DMS153 treated with DMSO at 0.1 percent for 48 hours (cell line): ENCODE measurements around the gene CELF2.

Experiments used
- DNase-seq: peaks from one replicate; lab custom pipeline; 2025; ENCODE audit not compliant: unreplicated experiment; lab: John Stamatoyannopoulos, UW

Gene CELF2

DNA sequence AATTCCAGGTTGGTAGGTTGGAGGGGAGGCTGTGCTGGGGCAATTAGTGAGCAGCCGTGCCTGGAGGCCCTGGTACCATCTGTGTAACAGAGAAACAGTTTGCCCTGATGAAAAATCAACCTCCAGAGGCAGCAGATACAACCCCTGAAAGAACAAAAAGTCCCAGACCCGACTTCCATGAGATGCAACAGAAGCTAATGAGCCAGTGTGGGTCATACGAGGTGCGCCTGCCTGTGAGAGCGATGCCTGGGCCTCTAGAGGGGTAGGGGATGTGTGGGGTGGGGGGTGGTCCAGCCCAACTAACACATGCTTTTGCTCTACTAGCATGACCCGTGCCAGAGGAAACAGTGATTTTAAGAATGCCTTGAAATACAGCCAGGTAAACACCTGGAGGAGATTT lies 39.3 kb downstream of the CELF2 start:
- no peak for DNase-seq

DNA sequence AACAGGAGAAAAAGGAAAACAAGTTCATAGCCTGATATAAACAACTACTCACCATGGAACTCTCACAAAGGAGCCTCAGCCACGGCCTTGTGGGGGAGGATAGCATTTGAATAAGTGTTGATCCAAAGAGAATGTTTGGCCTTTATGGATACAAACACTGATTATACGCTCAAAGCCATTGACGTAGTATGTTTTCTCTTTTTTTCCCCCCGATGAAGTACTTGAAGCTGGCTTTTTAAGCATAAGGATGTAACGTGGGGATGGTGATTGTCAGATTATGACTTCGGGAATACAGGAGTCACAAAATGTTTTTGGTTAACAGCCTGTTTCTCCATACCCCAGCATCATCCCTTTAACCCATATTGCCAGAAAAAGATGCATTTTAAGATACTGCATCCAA lies 39.8 kb downstream of the CELF2 start:
- DNase-seq, result no peak

DNA sequence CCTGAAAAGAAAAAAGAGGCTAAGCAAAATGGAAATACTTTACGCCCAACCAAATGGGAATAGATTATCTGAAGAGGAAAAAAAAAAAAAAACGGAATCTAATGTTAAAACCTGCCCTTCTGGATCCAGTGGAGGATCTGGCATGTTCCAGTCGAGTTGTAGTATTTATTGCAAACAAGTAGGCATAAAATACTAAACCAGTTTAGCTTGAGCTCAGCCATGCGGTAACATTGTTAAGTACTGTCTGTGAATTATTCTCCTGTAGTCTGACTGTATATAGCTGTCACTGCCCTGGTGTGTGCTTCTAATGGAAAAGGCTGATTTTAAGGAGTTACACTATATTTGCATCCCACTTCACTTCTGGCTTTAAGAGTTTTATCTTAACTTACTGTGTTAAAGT lies 40.3 kb downstream of the CELF2 start:
- no peak for DNase-seq

DNA sequence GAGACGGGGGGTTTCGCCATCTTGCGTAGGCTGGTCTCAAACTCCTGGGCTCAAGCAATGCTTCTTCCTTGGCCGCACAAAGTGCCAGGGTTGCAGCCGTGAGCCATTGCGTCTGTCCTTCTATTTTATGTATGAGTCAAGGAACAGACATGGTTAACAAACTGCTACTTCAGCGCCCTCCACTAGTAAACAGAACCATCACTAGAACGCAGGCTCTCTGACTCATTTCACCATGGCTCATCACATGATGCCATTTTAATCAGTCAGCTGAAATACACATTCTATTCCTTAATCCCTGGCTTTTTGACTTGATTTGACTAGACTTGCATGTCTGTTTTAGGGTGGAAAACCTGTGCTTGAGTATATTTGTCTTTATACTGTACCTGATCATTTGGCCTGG lies 41.3 kb downstream of the CELF2 start:
- DNase-seq, result no peak

DNA sequence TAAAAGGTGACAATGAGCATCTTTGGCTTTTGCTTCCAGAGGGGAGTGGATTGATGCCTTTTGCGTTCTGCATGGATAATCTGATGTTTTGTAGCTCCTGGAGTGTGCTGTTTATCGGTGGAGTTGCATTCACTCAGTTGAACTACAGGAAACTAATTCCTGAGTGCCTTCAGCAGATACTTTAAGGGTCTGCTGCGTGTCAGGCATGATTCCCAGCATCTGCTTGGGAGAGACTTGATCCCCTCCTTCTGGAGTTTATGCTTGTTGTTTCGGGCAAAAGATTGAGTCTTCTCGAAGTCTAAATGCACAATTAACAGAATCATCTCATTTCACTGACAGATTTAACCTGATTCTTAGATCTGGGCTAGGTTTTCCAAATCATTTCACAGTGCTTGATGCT lies 46.2 kb downstream of the CELF2 start:
- no peak for DNase-seq

DNA sequence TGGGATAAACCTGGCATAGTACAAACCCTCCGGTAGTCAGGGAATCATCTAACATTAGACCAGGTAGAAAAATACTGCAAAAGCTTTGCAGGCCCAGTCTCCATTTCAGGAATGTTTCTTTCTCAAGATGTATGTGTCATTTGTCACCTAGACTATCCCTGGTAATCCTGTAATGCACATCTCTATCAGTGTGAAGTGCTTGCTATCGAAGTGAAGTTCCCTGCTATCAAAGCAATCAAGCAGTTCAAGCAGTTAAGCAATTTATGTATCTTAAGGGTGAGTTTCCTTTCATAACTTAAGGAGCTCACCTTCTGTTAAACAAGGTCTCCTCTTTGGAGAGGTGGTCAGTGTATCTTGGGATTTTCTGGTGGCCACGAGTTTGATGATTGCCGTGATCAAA lies 47.2 kb downstream of the CELF2 start:
- DNase-seq, result no peak

DNA sequence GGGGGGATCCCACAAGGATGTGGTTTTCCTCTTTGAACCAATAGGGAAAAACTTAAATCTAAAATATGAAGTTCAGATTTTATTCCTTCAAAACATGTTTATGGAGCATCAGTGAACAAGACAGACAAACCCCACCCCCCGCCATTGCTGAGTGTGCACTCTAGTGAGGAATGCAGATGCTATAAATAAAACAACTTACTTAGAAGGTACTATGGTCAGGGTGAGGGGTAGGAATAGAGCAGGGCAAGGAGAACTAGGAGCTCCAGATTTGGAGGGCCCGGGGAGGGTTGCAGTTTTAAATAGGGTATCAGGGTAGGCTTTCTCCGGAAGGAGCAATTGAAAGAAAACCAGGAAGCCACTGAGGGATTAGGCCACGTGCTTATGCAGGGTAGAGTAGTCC lies 47.9 kb downstream of the CELF2 start:
- no peak for DNase-seq

DNA sequence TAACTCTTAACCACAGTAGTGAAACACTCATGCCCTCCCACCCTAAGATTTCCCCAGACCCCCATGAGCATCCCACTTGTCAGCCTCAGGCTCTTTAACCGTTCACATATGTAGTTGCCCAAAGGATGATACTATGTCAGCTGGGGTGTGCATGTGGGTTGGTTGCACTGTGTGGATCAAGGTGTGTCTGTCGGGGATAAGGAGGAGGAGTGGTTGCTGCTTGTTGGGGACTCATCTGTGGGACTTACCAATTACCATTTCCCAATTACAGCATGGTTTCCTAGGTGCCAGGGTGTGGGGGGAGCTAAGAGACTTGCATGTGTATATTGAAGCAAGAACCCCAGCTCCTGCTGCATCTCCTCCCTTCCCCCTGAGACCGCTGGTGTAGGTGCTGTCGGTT lies 48.8 kb downstream of the CELF2 start:
- DNase-seq, result no peak

DNA sequence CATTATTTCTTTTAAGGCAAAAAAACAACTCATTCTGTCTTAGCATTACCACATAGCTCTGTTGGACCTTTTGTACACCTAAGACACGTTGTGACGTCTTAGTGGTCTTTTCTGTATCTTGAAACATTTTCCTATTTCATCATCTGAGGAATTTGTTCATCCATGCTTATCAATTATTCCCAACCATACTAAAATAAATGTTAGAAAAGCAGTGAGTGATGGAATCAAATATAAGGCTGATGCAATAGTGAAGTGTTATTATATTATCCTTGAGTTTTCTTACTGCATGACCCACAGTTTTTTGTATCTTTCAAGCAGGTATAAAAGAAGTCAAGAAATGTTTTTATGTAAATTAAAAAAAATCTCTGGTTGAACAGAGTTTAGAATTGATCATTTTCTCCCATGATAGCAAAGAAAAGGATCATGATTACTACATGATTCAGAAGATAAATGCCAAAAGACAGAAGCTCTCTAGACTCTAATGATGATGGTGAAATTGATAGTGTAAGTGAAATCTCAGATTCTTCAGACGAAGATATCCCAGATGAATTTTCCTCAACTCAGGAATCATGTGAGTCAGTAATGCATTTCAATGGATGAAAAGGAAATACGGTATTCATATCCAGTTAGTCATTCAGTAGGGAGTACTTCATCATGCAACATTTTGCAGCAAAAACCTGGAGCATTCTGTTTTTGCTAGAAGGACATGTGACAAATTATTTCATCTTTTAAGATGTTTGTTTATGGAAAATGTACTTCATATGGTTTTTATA lies 51.4 kb downstream of the CELF2 start:
- DNase-seq, result no peak

DNA sequence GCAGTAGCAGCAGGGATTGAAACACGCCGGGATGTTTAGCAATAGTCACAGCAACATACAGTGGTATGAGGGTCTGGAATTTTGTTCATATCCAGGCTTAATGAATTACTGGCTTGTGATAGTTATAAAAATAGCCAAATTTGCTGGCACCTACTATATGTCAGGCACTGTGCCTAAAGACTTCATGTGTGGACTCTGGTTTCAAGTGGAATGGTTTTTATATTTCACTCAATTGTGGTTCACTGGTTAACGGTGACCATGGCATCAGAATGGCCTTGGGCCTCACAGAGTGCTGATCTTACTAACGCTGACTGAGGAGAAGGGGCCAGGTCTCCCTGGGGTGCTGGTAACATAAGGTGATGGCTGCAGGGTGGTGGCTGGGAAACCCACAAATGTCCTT lies 55.7 kb downstream of the CELF2 start:
- DNase-seq, result no peak

DNA sequence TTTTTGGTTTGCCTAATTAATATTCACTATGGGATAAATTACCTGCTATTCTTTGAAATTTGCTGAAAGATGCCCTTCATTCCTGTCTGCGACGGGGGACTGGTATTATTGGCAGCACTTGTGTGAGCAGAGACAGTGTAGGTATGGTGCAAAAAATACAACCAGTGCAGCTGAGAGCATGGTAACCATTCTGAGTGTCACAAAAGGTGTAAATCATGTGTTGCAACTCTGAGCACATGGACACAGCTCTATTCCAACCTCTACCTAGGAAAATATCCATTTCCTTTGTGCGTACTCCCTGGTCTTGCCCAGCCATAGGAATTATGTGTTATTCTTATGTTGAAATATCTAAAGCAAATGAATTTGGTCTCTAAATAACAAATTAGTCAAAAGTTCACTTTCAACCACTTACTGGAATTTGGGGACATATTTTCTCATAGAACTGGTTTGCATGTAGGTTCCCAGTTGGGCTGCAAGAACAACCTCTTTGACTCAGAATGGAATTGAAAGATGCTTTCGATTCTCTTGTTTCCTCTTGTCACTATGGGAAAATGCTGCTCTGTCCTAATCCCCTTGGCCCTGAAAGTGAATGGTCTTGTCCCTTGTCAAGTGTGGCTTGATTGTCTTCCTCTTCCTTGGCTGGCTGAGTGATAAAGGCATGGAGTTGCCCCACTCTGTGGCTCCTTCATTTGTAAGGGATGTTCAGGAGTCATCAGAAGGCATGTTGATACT lies 57.0 kb downstream of the CELF2 start:
- no peak for DNase-seq

DNA sequence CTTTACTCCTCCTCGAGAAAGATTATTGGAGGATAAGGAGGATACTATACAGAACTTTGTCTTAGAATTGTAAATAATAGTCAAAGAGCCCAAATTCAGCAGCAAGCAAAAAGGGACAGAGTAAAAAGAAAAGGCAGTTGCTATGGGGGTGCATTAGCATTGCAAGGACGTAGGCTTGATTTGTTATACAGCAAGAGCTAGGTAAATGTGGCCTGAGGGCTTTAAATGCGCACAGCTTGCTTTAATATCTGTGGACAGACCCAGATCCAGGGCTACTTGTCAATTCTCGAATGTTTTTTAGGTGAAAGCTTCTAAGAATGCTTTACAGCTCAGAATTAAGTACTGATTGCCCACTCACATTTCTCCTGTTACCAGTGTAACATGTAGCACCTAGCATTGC lies 58.5 kb downstream of the CELF2 start:
- no peak for DNase-seq

DNA sequence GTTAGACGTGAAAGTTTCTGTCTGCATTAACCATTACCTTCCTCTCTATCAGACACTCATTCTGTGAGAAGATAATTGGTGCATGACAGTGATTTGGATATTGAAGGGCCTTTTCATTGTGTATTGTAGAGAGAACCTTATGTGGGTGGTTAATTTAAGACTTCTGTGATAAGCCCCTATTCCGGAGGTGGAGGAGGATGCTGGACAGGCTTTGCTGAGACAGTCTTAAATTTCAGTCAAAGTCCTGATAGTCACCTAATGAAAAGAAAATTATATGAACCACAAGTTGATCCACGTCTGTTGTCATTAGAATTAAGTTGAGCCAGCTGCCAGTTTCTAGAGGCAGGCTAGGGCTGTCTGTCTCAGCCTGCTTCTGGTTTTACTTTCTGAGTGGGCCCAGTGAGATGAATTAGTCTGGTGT lies 62.9 kb downstream of the CELF2 start:
- DNase-seq, result no peak

DNA sequence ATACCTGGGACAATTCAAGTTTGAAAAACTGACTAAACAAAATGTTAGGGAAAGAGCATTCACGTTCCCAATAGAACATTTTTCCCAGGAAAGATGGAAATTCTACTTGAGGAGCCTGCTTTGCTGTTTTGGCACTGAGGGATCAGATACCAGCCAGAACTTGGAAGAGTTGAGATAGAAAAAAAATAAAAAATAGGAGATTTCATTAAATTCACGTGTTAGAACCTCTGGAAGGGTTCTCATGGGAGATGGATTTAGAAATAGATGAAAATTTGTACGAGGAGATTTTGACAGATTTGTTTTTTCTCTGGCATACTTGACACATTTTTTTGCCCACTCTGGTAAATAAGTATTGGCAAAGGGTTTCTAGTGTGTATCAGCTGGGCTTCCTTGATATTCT lies 63.7 kb downstream of the CELF2 start:
- DNase-seq, result no peak

DNA sequence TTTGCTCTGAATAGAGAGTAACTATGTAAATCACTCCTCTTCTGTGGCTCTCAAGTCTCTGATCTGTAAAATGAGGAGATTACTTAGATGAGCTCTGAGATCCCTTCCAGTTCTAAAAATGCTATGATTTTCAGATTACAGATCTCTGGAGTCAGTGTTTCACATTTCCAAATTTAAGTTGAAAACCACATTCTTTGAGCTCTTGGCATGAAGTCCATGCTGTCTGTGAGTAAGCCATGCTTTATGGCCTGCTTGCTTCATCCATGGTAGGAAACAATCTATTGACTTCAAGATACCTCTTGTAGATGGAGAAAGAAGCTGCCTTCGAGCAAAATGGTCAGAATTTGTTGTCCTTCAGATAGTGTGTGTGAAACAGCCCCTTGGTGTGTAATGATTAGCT lies 64.9 kb downstream of the CELF2 start:
- no peak for DNase-seq

DNA sequence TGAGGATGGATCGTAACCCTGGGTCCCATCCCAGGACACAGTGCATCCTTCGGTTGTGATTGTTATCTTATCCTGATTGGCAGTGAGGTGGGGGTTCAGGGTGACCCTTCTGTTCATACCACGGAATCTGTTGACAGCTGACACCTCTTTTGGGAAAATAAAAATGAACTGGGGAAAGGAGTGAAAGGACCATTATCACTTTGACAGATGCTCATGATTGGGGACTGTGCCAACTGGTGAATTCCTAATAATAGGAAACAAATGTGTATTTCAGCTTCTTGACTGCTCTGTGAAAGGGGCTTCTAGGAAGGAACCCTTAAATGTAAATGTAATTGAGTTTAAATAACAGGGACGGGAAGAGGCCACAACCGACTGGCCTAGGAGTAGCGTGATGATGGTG lies 65.4 kb downstream of the CELF2 start:
- DNase-seq, result no peak

DNA sequence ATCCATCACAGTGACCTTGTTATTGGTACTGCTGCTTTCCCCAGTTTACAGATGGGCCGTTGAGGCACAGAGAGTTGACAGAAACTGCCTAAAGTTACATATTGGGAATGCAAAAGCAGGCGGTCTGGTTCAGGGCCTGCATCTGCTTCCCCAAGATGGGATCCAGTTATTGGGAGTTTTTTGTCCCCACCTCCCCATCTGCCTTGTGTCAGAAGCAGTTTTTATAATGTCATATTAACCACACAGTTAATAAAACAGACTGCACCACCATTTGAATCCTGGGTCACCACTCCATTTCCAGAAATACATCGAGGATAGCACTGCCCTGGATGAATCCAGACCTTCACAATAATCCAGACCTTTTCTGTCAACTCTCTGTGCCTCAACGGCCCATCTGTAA lies 67.9 kb downstream of the CELF2 start:
- DNase-seq, result no peak

DNA sequence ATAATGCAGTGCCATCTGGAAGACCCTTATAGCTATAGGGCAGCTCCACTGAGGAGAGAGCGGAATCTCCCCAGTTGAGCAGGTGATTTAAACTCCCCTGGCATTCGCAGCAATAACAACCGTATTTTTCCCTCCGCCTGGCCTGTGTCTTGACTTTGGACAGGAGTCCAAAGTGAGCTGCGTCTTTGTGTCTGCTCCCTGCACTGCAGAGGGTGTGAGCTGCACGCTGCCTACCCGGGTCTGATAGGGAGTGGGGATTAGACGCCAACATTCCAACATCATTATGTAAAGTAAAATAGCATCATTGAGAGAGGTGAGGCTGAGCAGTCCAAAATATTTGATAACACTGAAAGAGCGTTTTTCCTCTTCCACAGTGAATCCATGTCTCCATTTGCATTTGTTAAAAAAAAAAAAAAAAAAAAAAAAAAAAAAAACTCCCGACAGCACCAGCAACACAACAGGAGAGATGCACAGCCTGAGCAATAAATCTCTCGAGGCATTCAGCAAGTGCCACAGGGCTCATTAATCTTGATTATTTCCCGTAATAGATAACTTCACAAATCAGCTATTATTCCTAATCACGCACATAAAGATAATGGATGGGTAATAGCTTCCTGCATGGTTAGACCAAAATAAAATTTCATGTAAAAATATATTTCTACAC lies 68.6 kb downstream of the CELF2 start:
- DNase-seq, result no peak

DNA sequence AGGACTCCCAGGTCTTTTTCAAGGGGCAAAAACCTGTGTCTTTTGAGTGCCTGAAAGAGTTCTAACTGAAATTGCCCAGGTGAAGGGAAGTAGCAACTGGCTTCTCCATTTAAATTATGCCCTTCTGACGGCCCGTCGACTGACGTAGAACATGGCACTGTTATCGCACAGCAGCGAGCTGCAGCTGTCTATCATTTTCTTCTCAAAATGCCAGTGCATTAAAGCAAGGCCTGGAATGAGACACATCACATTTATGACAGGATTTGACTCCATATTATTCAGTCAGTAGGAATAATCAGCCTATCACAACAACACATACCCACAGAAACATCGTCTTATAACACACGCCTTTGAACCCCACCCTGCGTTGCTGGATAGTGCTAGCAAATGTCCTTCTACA lies 69.7 kb downstream of the CELF2 start:
- no peak for DNase-seq

DNA sequence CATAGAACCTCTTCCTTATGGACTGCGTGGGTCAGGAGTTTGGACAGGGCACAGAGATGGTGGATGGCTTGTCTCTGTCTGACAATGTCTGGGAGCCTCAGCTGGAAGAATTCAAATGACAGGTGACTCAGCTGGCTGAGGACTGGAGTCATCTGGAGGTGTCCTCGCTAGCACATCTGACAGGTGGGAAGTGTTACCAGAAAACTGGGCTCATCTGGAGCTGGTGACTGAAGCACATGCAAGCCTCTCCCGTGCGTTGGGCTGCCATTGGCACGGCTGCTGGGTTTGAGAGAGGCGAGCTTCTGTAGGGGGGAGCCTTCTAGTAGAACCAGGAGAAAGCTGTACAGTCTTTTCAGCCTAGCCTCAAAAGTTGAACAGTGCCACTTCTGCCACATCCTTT lies 71.0 kb downstream of the CELF2 start:
- no peak for DNase-seq

DNA sequence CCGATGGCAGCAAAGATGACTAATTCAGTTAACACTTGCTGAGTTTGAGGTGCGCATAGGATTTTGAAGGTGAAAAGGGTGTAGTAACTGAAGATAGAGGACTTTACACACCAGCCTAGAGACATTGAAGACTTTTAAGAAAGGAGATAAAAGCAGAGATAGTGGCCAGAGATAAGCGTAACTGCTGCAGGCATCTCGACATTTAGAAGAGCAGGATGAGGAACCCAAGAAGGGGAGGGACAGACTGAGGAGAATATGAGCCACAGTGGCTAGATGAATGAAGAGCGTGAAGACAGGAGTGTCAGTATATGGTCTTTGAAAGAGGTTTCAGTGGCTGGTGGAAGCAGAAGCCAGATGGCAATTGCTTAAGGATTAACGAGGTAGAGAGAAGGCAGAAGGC lies 71.6 kb downstream of the CELF2 start:
- no peak for DNase-seq

DNA sequence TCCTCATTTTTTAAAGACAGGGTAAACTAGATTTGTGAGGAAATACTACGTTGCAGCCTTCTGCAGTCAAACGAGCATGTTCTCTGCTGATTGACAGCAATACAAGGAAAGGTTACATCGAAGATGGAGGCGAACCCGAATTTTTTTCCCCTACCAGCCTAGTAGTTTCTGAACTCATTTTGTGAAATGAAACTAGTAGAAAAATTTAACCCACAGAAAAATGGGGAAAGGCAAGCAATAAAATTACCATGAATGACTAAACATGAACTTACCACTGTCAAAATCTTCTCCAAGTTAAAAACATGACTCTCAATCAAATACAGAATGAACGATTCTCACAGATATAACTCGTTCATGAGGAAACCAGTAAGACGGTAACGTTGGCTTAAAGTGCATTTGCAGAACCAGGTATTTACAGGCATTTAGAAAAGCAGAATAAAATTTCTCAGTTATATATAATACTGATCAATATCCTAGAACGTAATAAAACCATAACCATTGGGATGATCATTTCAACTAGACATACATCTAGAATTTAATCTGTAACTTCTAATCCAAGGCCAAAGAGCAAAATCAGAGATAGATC lies 73.9 kb downstream of the CELF2 start:
- no peak for DNase-seq
